ENCODE data around the gene EPHA6. TPM values are rescaled to one million over a fixed set of nuclear protein-coding genes. Genes with fewer than 3 reads are reported as not detected.

Gene EPHA6
- total RNA-seq, 1 experiment from 2014 or later = 3.6 TPM

DNA sequence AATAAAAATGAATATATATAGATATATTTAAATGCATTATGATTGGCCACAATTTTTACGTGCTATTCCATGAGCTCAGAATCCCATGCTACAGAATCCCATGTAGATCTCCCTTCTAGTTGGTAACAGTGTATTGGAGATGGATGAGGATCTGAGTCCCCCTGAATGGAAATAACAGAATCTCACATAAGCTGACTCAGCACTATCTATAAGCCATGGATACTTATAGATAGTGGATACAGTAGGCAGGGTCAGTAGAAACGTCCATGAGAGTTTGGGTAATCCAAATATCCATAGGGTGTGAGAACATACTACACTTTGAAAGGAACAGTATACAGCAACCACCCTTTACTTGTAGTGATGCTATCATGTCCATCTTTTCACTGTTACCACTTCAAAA is 375.4 kb downstream of the EPHA6 start:
- no peak overlapping the region for H2AFZ ChIP-seq (ENCODE audit: low read length)
- DNase-seq (no peak), ATAC-seq (no peak)
- no peak overlapping the region for H3K27ac ChIP-seq (ENCODE audit: low read length)
- no peaks in the 10 kb centered on the region for H3K79me2 ChIP-seq (ENCODE audit: low read length)
- TF ChIP-seq EZH2 (IDR thresholded peaks at IDR 0.05; ENCODE audit: low read length, unreplicated experiment) = no peak
- TF ChIP-seq, protein P1, sequence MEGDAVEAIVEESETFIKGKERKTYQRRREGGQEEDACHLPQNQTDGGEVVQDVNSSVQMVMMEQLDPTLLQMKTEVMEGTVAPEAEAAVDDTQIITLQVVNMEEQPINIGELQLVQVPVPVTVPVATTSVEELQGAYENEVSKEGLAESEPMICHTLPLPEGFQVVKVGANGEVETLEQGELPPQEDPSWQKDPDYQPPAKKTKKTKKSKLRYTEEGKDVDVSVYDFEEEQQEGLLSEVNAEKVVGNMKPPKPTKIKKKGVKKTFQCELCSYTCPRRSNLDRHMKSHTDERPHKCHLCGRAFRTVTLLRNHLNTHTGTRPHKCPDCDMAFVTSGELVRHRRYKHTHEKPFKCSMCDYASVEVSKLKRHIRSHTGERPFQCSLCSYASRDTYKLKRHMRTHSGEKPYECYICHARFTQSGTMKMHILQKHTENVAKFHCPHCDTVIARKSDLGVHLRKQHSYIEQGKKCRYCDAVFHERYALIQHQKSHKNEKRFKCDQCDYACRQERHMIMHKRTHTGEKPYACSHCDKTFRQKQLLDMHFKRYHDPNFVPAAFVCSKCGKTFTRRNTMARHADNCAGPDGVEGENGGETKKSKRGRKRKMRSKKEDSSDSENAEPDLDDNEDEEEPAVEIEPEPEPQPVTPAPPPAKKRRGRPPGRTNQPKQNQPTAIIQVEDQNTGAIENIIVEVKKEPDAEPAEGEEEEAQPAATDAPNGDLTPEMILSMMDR (conservative IDR thresholded peaks at IDR 0.05; ENCODE audit: low read depth, low read length) = no peak
- intact Hi-C loops (cut with micrococcal nuclease) = no loop called here
- H3K4me2 ChIP-seq (ENCODE audit: low read length) = no peak overlapping the region
- H3K9me3 ChIP-seq (ENCODE audit: low read length) = no peaks in the 10 kb centered on the region
- H3F3A ChIP-seq (ENCODE audit: low read length, unreplicated experiment) = no peaks in the 10 kb centered on the region
- ChIA-PET CTCF (no interaction called here), POLR2A (ENCODE audit: unreplicated experiment) (no interaction called here)
- BruUV-seq (replicated peaks) = no TSS peak
- H3K4me1 ChIP-seq (ENCODE audit: insufficient read depth, low read length) = no peaks in the 10 kb centered on the region
- H3K4me3 ChIP-seq (ENCODE audit: low read length) = no peak overlapping the region
- no peaks in the 10 kb centered on the region for H3K27me3 ChIP-seq (ENCODE audit: low read length)
- no peaks in the 10 kb centered on the region for H3K9me2 ChIP-seq (replicated peaks; ENCODE audit: low read length)
- H3K9ac ChIP-seq (ENCODE audit: low read length) = no peak overlapping the region
- H3K36me3 ChIP-seq (ENCODE audit: low read depth, low read length) = no peaks in the 10 kb centered on the region
- no peaks in the 10 kb centered on the region for H4K20me1 ChIP-seq (ENCODE audit: low read length)

DNA sequence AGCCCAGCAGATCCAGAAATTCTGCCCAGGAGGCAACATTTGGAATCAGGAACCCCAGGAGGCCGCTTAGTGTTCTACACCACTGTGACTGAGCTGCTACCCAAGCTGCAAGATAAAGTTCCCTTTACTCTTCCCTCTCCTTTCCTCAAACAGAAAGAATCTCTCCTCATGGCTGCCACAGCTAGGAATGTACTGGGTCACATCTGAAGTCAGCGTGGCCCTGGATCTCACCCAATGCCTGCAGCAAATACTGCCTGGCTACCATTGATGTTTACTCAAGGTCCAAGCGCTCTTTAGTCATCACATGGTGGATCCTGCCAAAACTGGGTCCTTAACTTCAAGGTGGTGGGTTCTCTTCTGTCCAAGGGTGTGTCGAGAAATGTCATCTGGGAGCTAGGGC is 382.7 kb downstream of the EPHA6 start:
- no peaks in the 10 kb centered on the region for H3K9me2 ChIP-seq (replicated peaks; ENCODE audit: low read length)
- DNase-seq (no peak), ATAC-seq (no peak)
- H3K27me3 ChIP-seq (ENCODE audit: low read length) = no peaks in the 10 kb centered on the region
- H3K36me3 ChIP-seq (ENCODE audit: low read depth, low read length) = no peaks in the 10 kb centered on the region
- no peak overlapping the region for H3K4me2 ChIP-seq (ENCODE audit: low read length)
- POLR2A ChIA-PET (ENCODE audit: unreplicated experiment) = no interaction called here
- no peak overlapping the region for H3K27ac ChIP-seq (ENCODE audit: low read length)
- H3K4me3 ChIP-seq (ENCODE audit: low read length) = no peak overlapping the region
- H3F3A ChIP-seq (ENCODE audit: low read length, unreplicated experiment) = no peaks in the 10 kb centered on the region
- CTCF ChIA-PET = no interaction called here
- H3K79me2 ChIP-seq (ENCODE audit: low read length) = no peaks in the 10 kb centered on the region
- no peak overlapping the region for H3K9ac ChIP-seq (ENCODE audit: low read length)
- intact Hi-C loops (cut with micrococcal nuclease) = no loop called here
- TF ChIP-seq EZH2 (IDR thresholded peaks at IDR 0.05; ENCODE audit: low read length, unreplicated experiment) (no peak), EZH2phosphoT487 (IDR thresholded peaks at IDR 0.05; ENCODE audit: borderline replicate concordance, low read length) (no peak)
- TF ChIP-seq, protein P1 (conservative IDR thresholded peaks at IDR 0.05; ENCODE audit: low read depth, low read length) = no peak
- H4K20me1 ChIP-seq (ENCODE audit: low read length) = no peaks in the 10 kb centered on the region
- H3K9me3 ChIP-seq (ENCODE audit: low read length) = no peaks in the 10 kb centered on the region
- no peak overlapping the region for H2AFZ ChIP-seq (ENCODE audit: low read length)
- H3K4me1 ChIP-seq (ENCODE audit: insufficient read depth, low read length) = no peaks in the 10 kb centered on the region
- no TSS peak for BruUV-seq (replicated peaks)

DNA sequence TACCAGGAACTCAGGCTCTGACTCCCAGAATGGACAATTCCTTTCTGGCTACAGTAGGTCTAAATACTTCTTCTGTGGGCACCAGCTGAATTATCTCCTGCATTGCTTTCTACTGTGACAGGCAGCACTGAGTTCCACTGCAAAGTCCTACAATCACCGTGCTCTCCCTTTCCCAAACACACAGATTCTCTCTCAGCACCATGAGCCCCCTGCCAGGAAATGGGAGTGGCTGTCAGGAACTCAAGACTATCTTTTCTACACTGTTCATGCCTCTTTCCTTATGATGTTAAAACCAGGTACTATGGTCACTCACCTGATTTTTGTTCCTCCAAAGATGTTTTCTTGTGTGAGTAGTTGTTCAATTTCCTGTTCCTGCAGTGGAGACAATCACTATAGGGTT is 383.4 kb downstream of the EPHA6 start:
- H3K4me2 ChIP-seq (ENCODE audit: low read length) = no peak overlapping the region
- BruUV-seq (replicated peaks) = no TSS peak
- H3K4me3 ChIP-seq (ENCODE audit: low read length) = no peak overlapping the region
- H3K9me2 ChIP-seq (replicated peaks; ENCODE audit: low read length) = no peaks in the 10 kb centered on the region
- H3K4me1 ChIP-seq (ENCODE audit: insufficient read depth, low read length) = no peaks in the 10 kb centered on the region
- H3K27ac ChIP-seq (ENCODE audit: low read length) = no peak overlapping the region
- H3K36me3 ChIP-seq (ENCODE audit: low read depth, low read length) = no peaks in the 10 kb centered on the region
- H4K20me1 ChIP-seq (ENCODE audit: low read length) = no peaks in the 10 kb centered on the region
- DNase-seq = no peak
- POLR2A ChIA-PET (ENCODE audit: unreplicated experiment) = no interaction called here
- no peaks in the 10 kb centered on the region for H3K9me3 ChIP-seq (ENCODE audit: low read length)
- H3K9ac ChIP-seq (ENCODE audit: low read length) = no peak overlapping the region
- H3K79me2 ChIP-seq (ENCODE audit: low read length) = no peaks in the 10 kb centered on the region
- ATAC-seq = no peak
- no peak overlapping the region for H2AFZ ChIP-seq (ENCODE audit: low read length)
- H3F3A ChIP-seq (ENCODE audit: low read length, unreplicated experiment) = no peaks in the 10 kb centered on the region
- CTCF ChIA-PET = no interaction called here
- TF ChIP-seq EZH2phosphoT487 (IDR thresholded peaks at IDR 0.05; ENCODE audit: borderline replicate concordance, low read length) (no peak), EZH2 (IDR thresholded peaks at IDR 0.05; ENCODE audit: low read length, unreplicated experiment) (no peak)
- TF ChIP-seq, protein P1 (conservative IDR thresholded peaks at IDR 0.05; ENCODE audit: low read depth, low read length) = no peak
- intact Hi-C loops (cut with micrococcal nuclease) = no loop called here
- no peaks in the 10 kb centered on the region for H3K27me3 ChIP-seq (ENCODE audit: low read length)
